Keratinocyte (primary cell): ENCODE results near the gene NOX3. TPM values are rescaled to one million over a fixed set of nuclear protein-coding genes. Genes with fewer than 3 reads are reported as not detected.

Source experiments
- DNase-seq: peaks from one replicate; pipeline ENCODE4 v3.0.0-alpha.2; 2011; ENCODE audit warnings: low read depth, missing footprints, low spot score
- FAIRE-seq: peaks from 2 replicates; lab custom pipeline; 2011; peaks lifted over from hg19 to GRCh38; lab: Jason Lieb, UNC
- H2AFZ ChIP-seq: 2 replicates; pipeline ENCODE4 v1.6.0; 2012; ENCODE audit warnings: low read length, control low read depth, inconsistent platforms; ENCODE audit not compliant: control insufficient read depth
- H3K27ac ChIP-seq: 2 replicates; pipeline ENCODE4 v1.5.1; 2011; ENCODE audit warnings: low read length; ENCODE audit not compliant: control insufficient read depth, insufficient read depth
- H3K27me3 ChIP-seq: 3 replicates; pipeline ENCODE4 v1.6.0; 2011; ENCODE audit warnings: low read length; ENCODE audit not compliant: control insufficient read depth, insufficient read depth; ENCODE audit errors: extremely low read depth
- H3K36me3 ChIP-seq, 2 experiments: 2 replicates in 1 of 2; 3 replicates in 1 of 2; pipeline ENCODE4 v1.5.1; 2011; ENCODE audit warnings: low read length in 2 of 2, mild to moderate bottlenecking in 1 of 2; ENCODE audit not compliant: control insufficient read depth in 2 of 2, insufficient read depth in 2 of 2; ENCODE audit errors: extremely low read depth in 1 of 2
- H3K4me1 ChIP-seq: 3 replicates; pipeline ENCODE4 v1.5.1; 2011; ENCODE audit warnings: low read length; ENCODE audit not compliant: control insufficient read depth, insufficient read depth; ENCODE audit errors: extremely low read depth
- H3K4me2 ChIP-seq: 3 replicates; pipeline ENCODE4 v1.6.0; 2011; ENCODE audit warnings: low read depth, low read length; ENCODE audit not compliant: control insufficient read depth, insufficient read depth; ENCODE audit errors: extremely low read depth
- H3K4me3 ChIP-seq, 3 experiments: fragments of 200-600 bp in 1 of 3; sonication (generic) in 1 of 3; 2 replicates in 2 of 3; 3 replicates in 1 of 3; pipeline ENCODE4 v1.5.1; 2011 to 2016; ENCODE audit warnings: low read length in 3 of 3, mild to moderate bottlenecking in 3 of 3, control low read depth in 2 of 3, inconsistent platforms in 1 of 3, low read depth in 1 of 3, mixed read lengths in 1 of 3, mixed run types in 1 of 3, moderate library complexity in 1 of 3; ENCODE audit not compliant: control insufficient read depth in 2 of 3, insufficient read depth in 2 of 3; ENCODE audit errors: extremely low read depth in 1 of 3
- H3K79me2 ChIP-seq: 2 replicates; pipeline ENCODE4 v1.6.0; 2012; ENCODE audit warnings: low read length; ENCODE audit not compliant: control insufficient read depth, insufficient read depth
- H3K9ac ChIP-seq: 3 replicates; pipeline ENCODE4 v1.6.0; 2011; ENCODE audit warnings: low read length; ENCODE audit not compliant: control insufficient read depth, insufficient read depth; ENCODE audit errors: extremely low read depth
- H3K9me1 ChIP-seq: 3 replicates; pipeline ENCODE4 v1.6.0; 2011; ENCODE audit warnings: low read length; ENCODE audit not compliant: control insufficient read depth, insufficient read depth; ENCODE audit errors: extremely low read depth
- H3K9me3 ChIP-seq: 2 replicates; pipeline ENCODE4 v1.5.1; 2012; ENCODE audit warnings: low read depth, low read length; ENCODE audit not compliant: control insufficient read depth
- H4K20me1 ChIP-seq: 3 replicates; pipeline ENCODE4 v1.6.0; 2011; ENCODE audit warnings: low read length; ENCODE audit not compliant: control insufficient read depth, insufficient read depth; ENCODE audit errors: extremely low read depth
- EZH2 ChIP-seq: IDR thresholded peaks from one replicate; pipeline ENCODE4 v1.6.1; 2012; ENCODE audit warnings: inconsistent platforms, mild to moderate bottlenecking, low read length, moderate library complexity
- dilution Hi-C: fragments of 300-500 bp; cut with MboI; formaldehyde crosslinking; loops from one replicate; pipeline ENCODE4 v1.7.0; 2020; ENCODE audit warnings: low sequenced_read_pairs; ENCODE audit not compliant: extremely low pct_ligation_motif_present
- polyA plus RNA-seq, 5 experiments: library from polyadenylated mRNA; depleted of rRNA in 3 of 5; stranded (reverse) in 3 of 5; stranded (forward) in 1 of 5; unstranded in 1 of 5; fragments of >200 nt; gene quantifications; 1 replicate in 1 of 5; 2 replicates in 3 of 5; 3 replicates in 1 of 5; pipeline versions ENCODE4 v1.2.1 to v1.2.3, GENCODE V29; 2011 to 2012; ENCODE audit warnings: missing spikeins in 2 of 5, low read depth in 1 of 5, low replicate concordance in 1 of 5
- TF ChIP-seq, protein P1 (sequence below), 3 experiments: IDR thresholded peaks in 1 of 3; conservative IDR thresholded peaks in 1 of 3; optimal IDR thresholded peaks in 1 of 3; 2 replicates in 2 of 3; 3 replicates in 1 of 3; pipeline versions ENCODE3 to v1.5.1; 2011; ENCODE audit warnings: low read length in 3 of 3, mild to moderate bottlenecking in 3 of 3, moderate library complexity in 2 of 3, control low read depth in 1 of 3, inconsistent platforms in 1 of 3; ENCODE audit not compliant: insufficient read depth in 2 of 3; ENCODE audit errors: extremely low read depth in 1 of 3

The NOX3 gene
- polyA plus RNA-seq, 1 donor (not counting 4 experiments of a cell fraction or from before 2014, with no cell fraction given): not detected

DNA sequence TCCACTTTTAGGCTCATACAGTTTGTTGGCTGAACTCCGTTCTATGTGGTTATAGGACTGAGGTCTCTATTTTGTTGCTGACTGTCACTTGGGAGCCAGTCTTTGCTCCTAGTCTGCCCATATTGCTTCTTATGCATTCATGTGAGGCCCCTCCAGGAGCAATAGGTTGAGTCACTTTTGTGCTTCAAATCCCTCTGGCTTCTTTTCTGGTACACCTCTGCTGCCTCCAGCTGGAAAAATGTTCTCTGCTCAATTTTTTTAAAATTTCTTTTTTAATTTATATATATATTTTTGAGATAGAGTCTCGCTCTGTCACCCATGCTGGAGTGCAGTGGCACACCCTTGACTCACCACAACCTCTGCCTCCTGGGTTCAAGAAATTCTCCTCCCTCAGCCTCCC, 42.7 kb upstream of the NOX3 start:
- Histone ChIP-seq H3K9me1 (no peaks in the 10 kb centered on the region), H3K4me1 (peaks cover 13% of the 10 kb centered on the region), H2AFZ (no peak overlapping the region), H3K27ac (no peak overlapping the region), H3K4me2 (no peak overlapping the region), H3K79me2 (no peaks in the 10 kb centered on the region), H4K20me1 (no peaks in the 10 kb centered on the region), H3K9ac (no peak overlapping the region), H3K36me3 (no peaks in the 10 kb centered on the region), H3K4me3 (no peak overlapping the region), H3K9me3 (no peaks in the 10 kb centered on the region), H3K27me3 (no peaks in the 10 kb centered on the region)
- DNase-seq: no peak
- FAIRE-seq: no peak
- no peak for TF ChIP-seq EZH2
- TF ChIP-seq, protein P1, sequence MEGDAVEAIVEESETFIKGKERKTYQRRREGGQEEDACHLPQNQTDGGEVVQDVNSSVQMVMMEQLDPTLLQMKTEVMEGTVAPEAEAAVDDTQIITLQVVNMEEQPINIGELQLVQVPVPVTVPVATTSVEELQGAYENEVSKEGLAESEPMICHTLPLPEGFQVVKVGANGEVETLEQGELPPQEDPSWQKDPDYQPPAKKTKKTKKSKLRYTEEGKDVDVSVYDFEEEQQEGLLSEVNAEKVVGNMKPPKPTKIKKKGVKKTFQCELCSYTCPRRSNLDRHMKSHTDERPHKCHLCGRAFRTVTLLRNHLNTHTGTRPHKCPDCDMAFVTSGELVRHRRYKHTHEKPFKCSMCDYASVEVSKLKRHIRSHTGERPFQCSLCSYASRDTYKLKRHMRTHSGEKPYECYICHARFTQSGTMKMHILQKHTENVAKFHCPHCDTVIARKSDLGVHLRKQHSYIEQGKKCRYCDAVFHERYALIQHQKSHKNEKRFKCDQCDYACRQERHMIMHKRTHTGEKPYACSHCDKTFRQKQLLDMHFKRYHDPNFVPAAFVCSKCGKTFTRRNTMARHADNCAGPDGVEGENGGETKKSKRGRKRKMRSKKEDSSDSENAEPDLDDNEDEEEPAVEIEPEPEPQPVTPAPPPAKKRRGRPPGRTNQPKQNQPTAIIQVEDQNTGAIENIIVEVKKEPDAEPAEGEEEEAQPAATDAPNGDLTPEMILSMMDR (optimal IDR thresholded peaks at IDR 0.05 in 1 of 3, IDR thresholded peaks at IDR 0.05 in 1 of 3, conservative IDR thresholded peaks at IDR 0.05 in 1 of 3; ENCODE audit: extremely low read depth in 1 of 3, insufficient read depth in 2 of 3, low read length in 3 of 3): peak in 1 of 3 experiments; percentile 6
- dilution Hi-C loops: no loop called here

DNA sequence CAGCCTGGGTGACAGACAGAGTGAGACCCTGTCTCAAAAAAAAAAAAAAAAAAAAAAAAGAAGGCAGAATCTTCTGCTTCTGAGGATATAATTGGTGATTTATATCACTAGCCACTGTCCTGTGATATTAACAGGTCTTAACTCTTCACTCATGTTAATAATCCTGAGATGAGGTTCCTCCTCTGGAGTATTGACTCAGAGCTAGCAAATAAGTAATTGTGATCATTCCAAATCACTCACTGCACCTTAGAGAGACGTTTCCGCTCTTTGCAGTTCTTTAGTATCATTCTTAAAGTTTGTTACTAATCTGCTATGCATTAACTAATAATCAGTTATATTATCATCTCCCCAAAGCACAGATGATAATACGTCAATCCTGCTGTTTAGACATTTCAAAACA, 41.6 kb upstream of the NOX3 start:
- no peaks in the 10 kb centered on the region for H3K79me2 ChIP-seq
- no peak overlapping the region for H2AFZ ChIP-seq
- H3K4me2 ChIP-seq: no peak overlapping the region
- no peaks in the 10 kb centered on the region for H4K20me1 ChIP-seq
- no peak overlapping the region for H3K27ac ChIP-seq
- DNase-seq (no peak), FAIRE-seq (no peak)
- TF ChIP-seq EZH2: no peak
- TF ChIP-seq, protein P1 (optimal IDR thresholded peaks at IDR 0.05 in 1 of 3, IDR thresholded peaks at IDR 0.05 in 1 of 3, conservative IDR thresholded peaks at IDR 0.05 in 1 of 3; ENCODE audit: extremely low read depth in 1 of 3, insufficient read depth in 2 of 3, low read length in 3 of 3): no peak
- peaks cover 2% of the 10 kb centered on the region for H3K9me3 ChIP-seq
- no peaks in the 10 kb centered on the region for H3K36me3 ChIP-seq
- H3K4me1 ChIP-seq: peaks cover 23% of the 10 kb centered on the region
- no peak overlapping the region for H3K9ac ChIP-seq
- H3K9me1 ChIP-seq: no peaks in the 10 kb centered on the region
- H3K4me3 ChIP-seq: no peak overlapping the region
- dilution Hi-C loops: no loop called here
- H3K27me3 ChIP-seq: no peaks in the 10 kb centered on the region
